Erythroblast (primary cell): Measurements from ENCODE around the gene PARD3.

Source experiments
- GATA1 ChIP-seq: IDR thresholded peaks from 2 replicates; pipeline ENCODE4 v1.6.1; 2011; ENCODE audit warnings: low read depth, mild to moderate bottlenecking, control low read depth, low read length, moderate library complexity
- POLR2A ChIP-seq: IDR thresholded peaks from 2 replicates; pipeline ENCODE4 v1.6.1; 2011; ENCODE audit warnings: mild to moderate bottlenecking, low read length

DNA sequence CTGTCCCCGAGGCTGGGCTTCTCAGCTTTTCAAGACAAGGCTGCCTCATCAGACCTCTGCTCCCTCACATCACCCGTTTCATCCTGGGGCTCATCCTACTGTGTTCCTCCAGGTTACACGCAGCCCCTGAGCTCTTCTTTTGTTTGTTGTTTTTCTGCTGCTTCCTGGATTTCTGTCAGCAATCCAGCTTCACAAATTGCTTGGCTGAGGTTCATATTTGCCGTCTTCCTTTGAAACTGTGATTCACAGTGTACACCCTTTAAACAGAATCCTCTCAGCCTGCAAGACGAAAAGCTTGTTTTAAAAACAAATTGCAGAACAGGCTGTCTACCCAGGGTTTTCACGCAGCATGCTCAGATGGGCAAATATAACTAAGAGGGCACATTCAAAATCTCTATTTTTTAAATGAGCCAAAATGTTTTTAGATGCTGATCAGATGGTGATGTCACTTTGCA is 39.1 kb upstream of the PARD3 start:
- TF ChIP-seq POLR2A (no peak), GATA1 (no peak)
